Effector memory CD8-positive, alpha-beta T cell (primary cell): ENCODE results near the gene ADAMTS2.
"Not testable (repeated sequence)": the region's sequence is repeated elsewhere in the genome, so short reads cannot be mapped to it uniquely, and the experiment has no call there.

Source experiments
- ATAC-seq: fragments of 150-1000 bp; cut with Tn5 transposase; replicated peaks from 2 replicates; pipeline ENCODE4 v1.10.0; 2021; ENCODE audit warnings: mild to moderate bottlenecking, moderate library complexity
- DNase-seq, 3 experiments: peaks; one replicate each; pipeline ENCODE4 v3.0.0; 2021
- H3K27ac Mint-ChIP-seq, 2 donors: one replicate each; pipeline ENCODE4 v1.8.0; 2022; ENCODE audit warnings: mild to moderate bottlenecking in 2 of 2, mixed read lengths in 2 of 2, moderate library complexity in 2 of 2
- H3K27me3 Mint-ChIP-seq, 2 donors: one replicate each; pipeline ENCODE4 v1.8.0; 2022; ENCODE audit warnings: mixed read lengths in 2 of 2
- H3K36me3 Mint-ChIP-seq: one replicate; pipeline ENCODE4 v1.8.0; 2022; ENCODE audit warnings: mild to moderate bottlenecking, moderate library complexity, mixed read lengths; ENCODE audit not compliant: insufficient read depth
- H3K4me1 Mint-ChIP-seq, 2 donors: one replicate each; pipeline ENCODE4 v1.8.0; 2022; ENCODE audit warnings: low read depth in 2 of 2, mixed read lengths in 2 of 2
- H3K4me3 Mint-ChIP-seq, 2 donors: one replicate each; pipeline ENCODE4 v1.8.0; 2022; ENCODE audit warnings: mild to moderate bottlenecking in 2 of 2, mixed read lengths in 2 of 2, moderate library complexity in 2 of 2
- H3K9me3 Mint-ChIP-seq, 2 donors: one replicate each; pipeline ENCODE4 v1.8.0; 2022; ENCODE audit warnings: mixed read lengths in 2 of 2

Gene ADAMTS2

DNA sequence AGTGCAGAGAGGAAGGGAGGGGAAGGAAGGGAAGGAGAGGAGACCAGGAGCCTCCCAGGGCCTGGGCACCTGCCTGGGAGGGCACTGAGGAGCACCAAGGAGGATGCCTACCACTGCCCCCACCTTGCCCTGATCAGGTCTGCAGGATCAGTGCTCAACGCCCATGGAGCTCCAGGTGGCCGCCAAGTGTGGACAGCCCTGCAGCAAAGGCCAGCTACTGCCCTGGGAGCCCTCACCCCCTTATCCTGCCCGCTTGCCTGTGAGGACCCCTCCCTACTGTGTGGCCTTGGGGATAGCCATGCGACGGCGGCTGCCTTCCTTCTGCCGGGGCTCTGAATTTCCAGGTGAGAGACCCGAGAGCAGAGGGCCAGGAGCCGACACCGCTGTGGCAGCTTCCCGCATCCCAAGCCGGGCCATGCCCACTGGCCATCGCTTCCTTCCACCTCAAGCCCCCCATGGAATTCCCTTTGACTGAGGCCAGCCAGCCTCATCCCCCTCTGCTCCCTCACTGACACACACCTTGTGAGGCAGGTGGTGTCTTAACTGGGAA, 12.4 kb downstream of the ADAMTS2 start:
- no peaks in the 10 kb centered on the region for H3K9me3 Mint-ChIP-seq
- DNase-seq = no peak
- no peak overlapping the region for H3K4me3 Mint-ChIP-seq
- peaks cover 4% of the 10 kb centered on the region for H3K36me3 Mint-ChIP-seq
- H3K27ac Mint-ChIP-seq = no peak overlapping the region
- no peak for ATAC-seq
- no peaks in the 10 kb centered on the region for H3K4me1 Mint-ChIP-seq
- peaks cover 6 to 38% of the 10 kb centered on the region in 2 donors for H3K27me3 Mint-ChIP-seq

DNA sequence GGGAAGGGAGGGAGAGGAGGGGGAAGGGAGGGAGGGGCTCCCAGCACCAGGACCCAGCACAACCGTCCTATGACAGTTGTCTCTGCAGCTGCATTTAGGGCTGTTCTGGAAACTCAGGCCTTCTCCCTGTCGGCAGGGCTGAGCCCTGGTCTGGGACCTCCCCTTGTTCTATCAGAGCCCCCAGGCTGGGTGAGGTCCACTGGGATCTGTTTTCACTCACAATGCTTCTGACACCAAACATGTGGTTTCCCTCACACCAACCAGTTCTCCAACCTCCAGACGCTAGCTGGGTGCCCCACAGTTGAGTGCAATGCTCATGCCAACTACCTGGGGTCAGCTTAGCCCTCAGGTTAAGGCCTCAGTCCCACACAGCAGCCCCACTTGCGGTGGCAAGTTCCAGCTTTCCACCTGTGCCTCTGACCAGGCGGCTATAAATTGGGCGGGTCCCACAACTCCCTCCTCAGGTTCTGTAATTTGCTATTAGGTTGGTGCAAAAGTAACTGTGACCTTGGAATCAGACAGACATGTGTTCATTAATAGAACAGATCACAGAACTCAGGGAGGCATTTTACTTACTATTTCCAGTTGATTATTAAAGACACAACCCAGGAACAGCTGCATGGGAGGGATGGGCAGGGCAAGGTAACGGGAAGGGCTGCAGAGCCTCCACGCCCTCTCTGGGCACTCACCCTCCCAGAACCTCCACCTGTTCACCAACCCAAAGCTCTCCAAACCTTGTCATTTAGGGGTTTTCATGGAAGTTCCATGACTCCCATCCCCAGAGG, 13.5 kb downstream of the ADAMTS2 start:
- no peaks in the 10 kb centered on the region for H3K4me1 Mint-ChIP-seq
- no peak overlapping the region for H3K27ac Mint-ChIP-seq
- H3K36me3 Mint-ChIP-seq = no peaks in the 10 kb centered on the region
- H3K27me3 Mint-ChIP-seq = peaks cover 6 to 48% of the 10 kb centered on the region in 2 donors
- ATAC-seq (no peak), DNase-seq (no peak)
- H3K4me3 Mint-ChIP-seq = no peak overlapping the region
- H3K9me3 Mint-ChIP-seq = no peaks in the 10 kb centered on the region

DNA sequence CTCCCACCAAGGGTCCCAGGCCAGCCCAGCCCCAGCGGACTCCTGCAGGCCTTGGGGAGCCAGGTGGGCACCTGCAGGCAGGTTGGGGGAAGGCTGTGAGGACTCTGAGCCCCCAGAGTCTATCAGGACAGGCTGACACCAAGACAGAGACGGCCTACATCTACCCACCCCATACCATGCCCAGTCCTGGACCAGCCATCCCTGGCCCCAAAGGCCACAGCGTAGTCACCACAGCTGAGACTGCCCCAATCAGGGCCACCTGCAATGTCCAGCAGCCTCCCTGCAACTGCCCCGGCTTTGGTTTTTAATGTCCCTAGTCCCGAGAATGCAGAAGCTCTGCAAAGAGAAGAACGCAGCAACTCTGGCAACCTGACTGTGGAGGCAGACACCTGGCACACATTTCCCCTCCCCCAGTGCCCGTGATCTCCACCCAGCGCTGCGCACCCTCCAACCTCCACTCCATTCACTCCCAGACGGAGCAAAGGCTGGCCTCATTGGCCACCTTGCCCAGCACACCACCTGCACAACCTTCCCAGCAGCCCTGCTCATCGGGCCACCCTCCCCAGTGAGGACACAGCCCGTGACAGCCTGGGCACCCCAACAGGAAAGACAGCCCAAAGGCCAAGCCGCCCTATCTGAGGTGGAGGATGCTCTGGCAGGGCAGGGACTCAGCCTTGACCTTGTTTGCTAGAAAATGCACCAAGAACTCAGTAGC, 14.9 kb downstream of the ADAMTS2 start:
- no peak for DNase-seq

DNA sequence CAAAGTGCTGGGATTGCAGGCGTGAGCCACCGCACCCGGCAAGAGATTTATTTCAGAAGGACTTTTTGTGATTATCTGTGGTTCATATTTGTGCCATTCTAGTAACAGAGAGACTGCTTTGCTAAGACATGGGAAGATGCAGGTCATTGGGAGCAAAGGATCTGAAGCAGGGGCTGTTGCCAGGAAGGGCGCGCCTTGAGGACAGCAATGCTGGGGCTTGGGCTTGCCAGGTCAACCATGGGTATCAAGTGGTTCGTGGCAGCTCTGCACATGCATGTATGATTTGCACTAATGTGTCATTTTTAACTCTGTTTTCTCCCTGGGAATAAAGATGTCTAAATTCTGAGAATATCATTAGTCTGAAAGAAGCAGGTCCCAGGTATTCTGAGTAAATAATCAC, 17.0 kb downstream of the ADAMTS2 start:
- Mint-ChIP-seq H3K9me3 (no peaks in the 10 kb centered on the region), H3K27ac (no peak overlapping the region), H3K4me3 (no peak overlapping the region), H3K4me1 (no peaks in the 10 kb centered on the region), H3K36me3 (no peaks in the 10 kb centered on the region), H3K27me3 (peaks cover 10 to 76% of the 10 kb centered on the region in 2 donors)
- ATAC-seq = no peak
- DNase-seq = no peak

More for the DNA sequence above, 14.9 kb downstream of the ADAMTS2 start:
- H3K4me1 Mint-ChIP-seq = no peaks in the 10 kb centered on the region
- H3K4me3 Mint-ChIP-seq = no peak overlapping the region
- H3K27ac Mint-ChIP-seq = no peak overlapping the region
- H3K9me3 Mint-ChIP-seq = no peaks in the 10 kb centered on the region
- ATAC-seq = no peak
- peaks cover 6 to 59% of the 10 kb centered on the region in 2 donors for H3K27me3 Mint-ChIP-seq
- no peaks in the 10 kb centered on the region for H3K36me3 Mint-ChIP-seq

DNA sequence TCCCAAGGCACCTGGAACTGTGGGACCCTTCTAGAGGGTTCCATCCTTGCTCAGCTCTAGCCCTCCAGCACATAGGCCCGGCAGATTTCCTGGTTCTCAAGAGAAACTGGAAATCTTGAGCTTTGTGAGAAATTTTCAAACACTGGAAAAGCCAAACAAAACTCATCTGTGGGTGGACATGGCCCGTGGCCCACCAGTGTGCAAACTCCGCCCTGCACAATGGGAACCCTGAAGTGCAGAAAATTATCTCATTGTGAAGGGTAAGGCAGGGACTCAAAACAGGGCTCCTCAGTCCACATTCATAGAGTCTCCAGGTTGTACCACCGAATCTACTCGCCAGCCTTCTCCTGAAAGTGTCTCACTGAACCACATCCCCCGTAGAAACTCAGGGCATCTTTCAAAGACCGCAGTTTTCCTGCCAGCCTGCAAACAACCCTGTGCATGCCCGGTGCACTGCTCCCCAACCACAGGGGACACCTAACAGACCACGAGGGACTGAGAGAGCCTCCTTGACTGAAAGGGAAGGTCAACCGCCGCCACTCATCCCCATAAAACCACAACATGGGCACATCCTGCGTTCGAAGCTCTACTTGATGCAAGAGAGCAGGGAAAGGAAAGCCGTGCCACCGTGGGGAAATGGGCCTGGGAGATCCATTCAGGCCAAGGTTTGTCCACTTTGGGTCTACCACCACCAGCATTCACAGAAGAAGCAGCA, 18.1 kb downstream of the ADAMTS2 start:
- Mint-ChIP-seq H3K27me3 (peaks cover 10 to 79% of the 10 kb centered on the region in 2 donors), H3K9me3 (no peaks in the 10 kb centered on the region), H3K36me3 (no peaks in the 10 kb centered on the region)

DNA sequence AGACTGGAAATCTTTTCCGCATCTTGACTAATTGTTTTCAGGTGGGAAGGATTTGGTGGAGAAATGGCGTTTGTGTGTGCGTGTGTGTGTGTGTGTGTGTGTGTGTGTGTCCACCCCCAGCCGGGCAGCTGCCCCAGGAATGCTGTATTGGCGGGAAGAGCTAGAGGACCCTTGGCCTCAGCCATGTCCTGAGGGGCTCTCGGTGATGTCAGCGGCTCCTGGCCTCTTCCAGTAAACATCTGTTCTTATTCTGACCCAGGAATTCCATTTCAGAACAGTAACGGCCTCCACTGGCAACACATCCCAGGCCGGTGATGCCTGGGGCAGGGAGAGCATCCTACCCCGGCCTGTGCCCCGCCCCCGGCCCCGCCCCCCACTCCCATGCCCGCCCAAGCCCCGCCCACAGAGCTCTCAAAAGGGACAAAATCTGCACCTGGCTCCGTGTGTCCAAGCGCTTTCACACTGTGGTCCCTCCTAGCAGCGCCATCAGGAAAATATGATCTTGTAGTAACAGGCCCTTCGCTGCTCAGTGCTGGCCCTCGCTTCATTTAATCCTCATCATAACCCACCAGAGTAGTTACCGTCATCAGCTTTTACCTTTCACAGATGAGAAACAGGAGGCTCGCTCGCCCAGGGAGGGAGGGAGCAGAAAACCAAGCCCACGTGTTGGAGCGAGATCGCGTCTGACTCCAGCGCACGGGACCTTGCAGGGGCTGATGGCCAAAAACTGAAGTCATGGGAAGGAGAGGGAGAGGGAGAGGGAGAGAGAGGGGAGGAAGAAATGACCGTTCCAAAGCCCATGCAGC, 18.9 kb downstream of the ADAMTS2 start:
- no peaks in the 10 kb centered on the region for H3K36me3 Mint-ChIP-seq
- DNase-seq (no peak), ATAC-seq (no peak)
- no peak overlapping the region for H3K27ac Mint-ChIP-seq
- H3K27me3 Mint-ChIP-seq = peaks cover 10 to 88% of the 10 kb centered on the region in 2 donors
- H3K4me3 Mint-ChIP-seq = no peak overlapping the region
- no peaks in the 10 kb centered on the region for H3K4me1 Mint-ChIP-seq
- no peaks in the 10 kb centered on the region for H3K9me3 Mint-ChIP-seq

More for the DNA sequence above, 18.1 kb downstream of the ADAMTS2 start:
- no peak overlapping the region for H3K4me3 Mint-ChIP-seq
- H3K27ac Mint-ChIP-seq = no peak overlapping the region
- H3K4me1 Mint-ChIP-seq = no peaks in the 10 kb centered on the region
- DNase-seq (no peak), ATAC-seq (no peak)

DNA sequence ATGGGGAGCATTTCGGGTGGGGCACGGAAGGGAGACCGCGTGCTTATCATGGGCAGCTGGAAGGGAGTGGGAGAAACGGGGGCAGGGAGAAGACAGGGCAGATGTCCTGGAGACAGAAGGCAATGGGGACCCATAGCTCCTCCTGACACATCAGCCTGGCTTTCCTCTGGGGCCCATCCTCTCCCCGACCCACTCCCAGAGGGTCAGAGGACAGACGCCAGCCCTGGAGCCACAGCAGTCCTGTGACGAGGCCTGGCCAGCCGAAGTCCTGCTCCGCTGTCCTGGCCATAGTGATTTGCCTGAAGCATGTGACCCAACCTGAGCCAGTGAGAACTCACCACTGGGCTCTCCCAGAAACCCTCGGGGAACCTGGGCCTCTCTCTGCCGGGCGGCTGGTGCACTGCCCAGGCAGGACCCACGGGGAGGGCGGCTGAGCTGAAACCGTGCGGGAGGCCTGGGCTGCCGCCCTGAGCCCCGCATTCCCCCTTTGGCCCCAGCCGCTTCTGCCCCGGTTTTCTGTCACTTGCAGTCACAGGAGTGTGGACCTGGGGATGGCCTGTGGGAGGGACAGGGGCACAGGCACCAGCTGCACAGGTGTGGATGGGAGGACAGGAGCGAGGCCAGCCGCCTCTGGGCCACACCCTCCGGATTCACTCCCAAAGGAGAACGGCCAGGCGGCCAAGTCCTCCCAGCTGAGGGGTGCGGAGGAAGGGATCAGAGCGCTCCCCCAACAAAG, 19.8 kb downstream of the ADAMTS2 start:
- H3K27ac Mint-ChIP-seq = no peak overlapping the region

DNA sequence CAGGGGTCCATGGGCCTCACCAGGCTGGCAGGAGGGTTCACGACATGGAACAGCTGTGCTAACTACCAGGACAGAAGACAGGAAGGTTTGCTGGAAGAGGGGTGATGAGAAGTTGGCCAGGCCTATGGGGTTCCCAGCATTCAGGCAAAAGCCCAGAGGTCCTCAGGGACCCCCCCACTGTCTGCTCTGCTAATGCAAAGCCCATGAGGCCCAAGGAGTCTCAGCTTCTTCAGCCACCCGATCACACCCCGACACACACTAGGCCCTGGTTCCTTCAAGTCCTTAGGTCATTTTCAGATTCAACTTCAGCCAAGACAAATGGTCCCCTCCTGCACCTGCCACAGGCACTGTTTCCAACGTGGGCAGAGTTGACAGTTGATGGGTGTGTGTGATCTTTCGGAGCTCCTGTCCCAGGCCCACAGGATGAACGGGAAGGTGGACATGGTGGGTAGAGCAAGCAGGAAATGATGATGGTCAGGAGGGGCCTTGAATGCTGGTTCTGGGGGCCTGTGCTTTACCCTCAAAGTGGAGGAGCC, 20.4 kb downstream of the ADAMTS2 start:
- Mint-ChIP-seq H3K27ac (no peak overlapping the region), H3K4me3 (no peak overlapping the region), H3K4me1 (no peaks in the 10 kb centered on the region), H3K27me3 (peaks cover 4 to 74% of the 10 kb centered on the region in 2 donors), H3K9me3 (no peaks in the 10 kb centered on the region), H3K36me3 (no peaks in the 10 kb centered on the region)
- ATAC-seq (no peak), DNase-seq (no peak)

More for the DNA sequence above, 19.8 kb downstream of the ADAMTS2 start:
- H3K9me3 Mint-ChIP-seq = no peaks in the 10 kb centered on the region
- ATAC-seq (no peak), DNase-seq (no peak)
- no peaks in the 10 kb centered on the region for H3K36me3 Mint-ChIP-seq
- H3K4me3 Mint-ChIP-seq = no peak overlapping the region
- no peaks in the 10 kb centered on the region for H3K4me1 Mint-ChIP-seq
- H3K27me3 Mint-ChIP-seq = peaks cover 7 to 81% of the 10 kb centered on the region in 2 donors

DNA sequence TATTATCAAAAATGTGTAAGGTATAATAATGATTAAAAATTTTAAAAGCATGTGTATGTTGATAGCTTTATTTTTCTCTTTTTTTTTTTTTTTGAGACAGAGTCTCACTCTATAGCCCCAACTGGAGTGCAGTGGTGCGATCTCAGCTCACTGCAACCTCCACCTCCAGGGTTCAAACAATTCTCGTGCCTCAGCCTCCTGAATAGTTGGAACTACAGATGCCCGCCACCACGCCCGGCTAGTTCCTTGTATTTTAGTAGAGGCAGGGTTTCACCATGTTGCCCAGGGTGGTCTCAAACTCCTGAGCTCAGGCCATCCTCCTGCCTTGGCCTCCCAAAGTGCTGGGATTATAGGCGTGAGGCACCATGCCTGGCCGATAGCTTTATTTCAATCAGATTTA, 20.9 kb downstream of the ADAMTS2 start:
- not testable (repeated sequence) for DNase-seq, H3K36me3 Mint-ChIP-seq, H3K4me3 Mint-ChIP-seq, ATAC-seq, H3K27ac Mint-ChIP-seq, H3K9me3 Mint-ChIP-seq, H3K4me1 Mint-ChIP-seq
- H3K27me3 Mint-ChIP-seq = peaks cover 4 to 69% of the 10 kb centered on the region in 2 donors

DNA sequence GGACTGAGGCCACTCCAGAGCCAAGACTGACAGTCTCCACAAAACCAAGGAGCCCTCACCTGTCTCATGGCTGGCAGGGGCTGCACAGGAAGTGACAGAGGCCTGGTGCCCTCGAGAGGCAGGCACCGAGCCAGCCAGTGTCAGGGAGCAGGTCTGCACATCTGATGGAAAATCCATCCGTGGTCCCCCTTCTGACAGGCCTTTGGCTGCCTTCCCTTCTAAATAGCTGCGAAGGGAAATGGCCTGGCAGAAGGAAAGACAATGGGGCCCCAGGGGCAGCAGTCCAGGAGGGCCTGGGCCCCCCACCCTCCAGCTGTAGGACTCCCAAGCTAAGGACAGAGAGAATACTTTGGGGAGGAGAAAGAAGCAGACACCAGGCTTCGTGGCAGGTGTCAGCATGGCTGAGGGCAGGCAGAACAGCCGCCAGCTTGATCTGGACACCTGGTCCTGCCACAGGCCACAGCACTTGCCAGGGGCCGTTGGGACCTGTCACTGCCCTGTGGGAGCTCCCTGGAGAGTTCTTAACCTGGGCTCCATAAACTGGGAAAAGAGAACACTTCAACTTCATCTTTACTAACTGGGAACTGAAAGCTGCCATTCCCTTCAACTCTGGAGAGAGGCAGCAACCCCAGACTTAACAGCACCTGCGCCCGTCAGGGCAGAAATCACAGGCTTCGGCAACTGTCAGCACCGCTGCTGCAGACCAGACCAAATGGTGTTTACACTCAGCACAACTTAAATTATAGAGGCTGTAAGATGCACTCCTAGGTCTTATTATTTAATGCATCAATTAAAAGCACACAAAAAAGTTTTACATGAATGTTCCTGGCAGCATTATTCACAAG, 22.0 kb downstream of the ADAMTS2 start:
- no peak for DNase-seq
- Mint-ChIP-seq H3K36me3 (no peaks in the 10 kb centered on the region), H3K4me1 (no peaks in the 10 kb centered on the region), H3K4me3 (no peak overlapping the region), H3K27me3 (peaks cover 4 to 65% of the 10 kb centered on the region in 2 donors), H3K9me3 (no peaks in the 10 kb centered on the region), H3K27ac (no peak overlapping the region)
- ATAC-seq = no peak

DNA sequence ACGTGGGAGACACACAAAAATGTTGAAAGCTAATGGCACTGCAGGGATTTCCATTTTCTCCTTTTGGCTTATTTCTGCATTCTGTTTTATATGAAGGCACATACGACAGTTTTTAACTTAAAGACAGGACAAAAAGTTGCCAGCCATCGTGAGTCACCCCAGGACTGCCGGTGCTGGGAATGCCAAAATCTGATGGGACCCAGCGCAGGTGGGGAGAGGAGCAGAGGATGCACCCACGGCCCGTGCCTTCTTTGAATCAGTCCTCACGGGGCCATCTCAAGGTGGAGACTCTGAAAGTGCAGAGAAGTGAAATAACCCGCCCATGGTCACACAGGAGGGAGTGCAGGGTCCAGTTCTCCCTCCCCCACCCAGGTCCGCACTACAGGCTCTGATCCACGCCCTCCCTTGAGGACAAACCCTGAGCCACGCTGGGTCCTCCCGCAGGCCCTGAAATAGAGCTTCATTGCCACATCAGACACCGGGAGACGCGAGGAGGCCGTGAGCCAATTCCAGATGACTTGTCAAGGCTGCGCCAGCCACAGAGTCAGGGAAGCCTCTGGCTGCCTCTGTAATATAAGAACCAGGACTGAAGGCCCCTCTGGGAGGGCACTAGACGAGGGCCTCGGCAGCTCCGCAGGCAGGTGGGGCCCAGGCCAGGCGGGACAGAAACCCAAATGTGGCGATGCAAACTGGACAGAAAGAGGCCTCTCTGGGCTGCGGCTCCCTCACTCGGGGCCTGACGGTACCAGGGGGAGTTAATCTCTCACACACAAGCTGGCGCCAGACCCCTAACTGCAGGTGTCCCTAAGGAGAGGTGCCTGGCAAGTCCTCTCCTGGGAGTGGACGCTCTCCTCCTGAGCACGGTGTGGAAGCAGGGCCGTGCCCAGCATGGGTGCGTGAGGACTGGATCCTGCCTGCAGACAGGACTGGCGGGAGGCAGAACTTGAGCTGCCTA, 22.9 kb downstream of the ADAMTS2 start:
- peaks cover 4 to 61% of the 10 kb centered on the region in 2 donors for H3K27me3 Mint-ChIP-seq
- no peaks in the 10 kb centered on the region for H3K4me1 Mint-ChIP-seq
- ATAC-seq = no peak
- no peak overlapping the region for H3K27ac Mint-ChIP-seq
- H3K9me3 Mint-ChIP-seq = no peaks in the 10 kb centered on the region
- no peak overlapping the region for H3K4me3 Mint-ChIP-seq
- no peak for DNase-seq
- no peaks in the 10 kb centered on the region for H3K36me3 Mint-ChIP-seq
